Right atrium auricular region (tissue), 2 donors: ENCODE results near the gene DNAH8. TPM values are rescaled to one million over a fixed set of nuclear protein-coding genes. Genes with fewer than 3 reads are reported as not detected.
A peak's percentile ranks its signal among the peaks of the same experiment; 100 is the strongest.

Experiments
- DNase-seq: peaks from one replicate; pipeline ENCODE4 v3.0.0-alpha.2; 2019; ENCODE audit warnings: low spot score
- H3K27ac ChIP-seq, 2 donors: fragments of 200-600 bp; sonication (generic); 1 replicate in 1 of 2; 2 replicates in 1 of 2; pipeline ENCODE4 v1.5.1; 2016 to 2019
- H3K27me3 ChIP-seq, 2 donors: fragments of 200-600 bp; sonication (generic); one replicate each; pipeline versions ENCODE4 v1.5.1 to v1.6.0; 2017 to 2019
- H3K36me3 ChIP-seq: fragments of 200-600 bp; sonication (generic); one replicate; pipeline ENCODE4 v1.5.1; 2016
- H3K4me1 ChIP-seq, 2 donors: fragments of 200-600 bp; sonication (generic); one replicate each; pipeline versions ENCODE4 v1.5.1 to v1.6.0; 2017 to 2019
- H3K4me3 ChIP-seq, 2 donors: fragments of 200-600 bp; sonication (generic); 1 replicate in 1 of 2; 2 replicates in 1 of 2; pipeline ENCODE4 v1.5.1; 2017 to 2019; ENCODE audit warnings: mild to moderate bottlenecking in 1 of 2, moderate library complexity in 1 of 2
- H3K9me3 ChIP-seq, 2 donors: fragments of 200-600 bp; sonication (generic); one replicate each; pipeline ENCODE4 v1.5.1; 2019
- CTCF ChIP-seq, 2 donors: fragments of 200-600 bp; sonication (generic); IDR thresholded peaks; one replicate each; pipeline ENCODE4 v1.5.1; 2019; ENCODE audit warnings: antibody characterized with exemption in 2 of 2
- total RNA-seq, 2 donors: library from RNA; depleted of rRNA; stranded (reverse); fragments of >200 nt; gene quantifications; one replicate each; pipeline ENCODE4 v1.1.0, GENCODE V29; 2016

DNAH8 gene
- total RNA-seq, 2 donors from 2014 or later: 0.04 TPM; not detected in 1

GRCh38 chr6:39075010-39075686 is 360.0 kb downstream of the DNAH8 start:
- Histone ChIP-seq H3K4me3 (no peak overlapping the region), H3K27me3 (no peaks in the 10 kb centered on the region), H3K4me1 (no peaks in the 10 kb centered on the region), H3K9me3 (no peaks in the 10 kb centered on the region), H3K36me3 (no peaks in the 10 kb centered on the region), H3K27ac (no peak overlapping the region)
- no peak for TF ChIP-seq CTCF (IDR thresholded peaks at IDR 0.05)
- no peak for DNase-seq

- no peak for DNase-seq
- H3K9me3 ChIP-seq: no peaks in the 10 kb centered on the region
- H3K27me3 ChIP-seq: no peaks in the 10 kb centered on the region
- no peak for TF ChIP-seq CTCF (IDR thresholded peaks at IDR 0.05)
- H3K4me1 ChIP-seq: no peaks in the 10 kb centered on the region
- no peak overlapping the region for H3K27ac ChIP-seq
- H3K36me3 ChIP-seq: no peaks in the 10 kb centered on the region
- no peak overlapping the region for H3K4me3 ChIP-seq
These were observed 360.9 kb downstream of the DNAH8 start for GRCh38 chr6:39075807-39076622.

GRCh38 chr6:39076623-39077535 is 361.8 kb downstream of the DNAH8 start:
- TF ChIP-seq CTCF (IDR thresholded peaks at IDR 0.05): no peak
- Histone ChIP-seq H3K27me3 (no peaks in the 10 kb centered on the region), H3K27ac (no peak overlapping the region), H3K36me3 (no peaks in the 10 kb centered on the region), H3K4me1 (no peaks in the 10 kb centered on the region), H3K4me3 (no peak overlapping the region), H3K9me3 (no peaks in the 10 kb centered on the region)
- DNase-seq: peak; percentile 43

GRCh38 chr6:39077882-39078594 is 362.9 kb downstream of the DNAH8 start:
- DNase-seq: peak; percentile 23
- no peak overlapping the region for H3K27ac ChIP-seq

More at GRCh38 chr6:39077882-39078594, 362.9 kb downstream of the DNAH8 start:
- no peaks in the 10 kb centered on the region for H3K27me3 ChIP-seq
- no peak for TF ChIP-seq CTCF (IDR thresholded peaks at IDR 0.05)
- no peaks in the 10 kb centered on the region for H3K4me1 ChIP-seq
- H3K9me3 ChIP-seq: no peaks in the 10 kb centered on the region
- no peak overlapping the region for H3K4me3 ChIP-seq
- H3K36me3 ChIP-seq: no peaks in the 10 kb centered on the region
